AG09319 (cell line): ENCODE data around the gene TPRG1.

Source experiments
- DNase-seq: peaks from one replicate; pipeline ENCODE4 v3.0.0-alpha.2; 2010; ENCODE audit warnings: low read depth; ENCODE audit errors: extremely low read depth
- CTCF ChIP-seq: IDR thresholded peaks from 2 replicates; pipeline ENCODE4 v1.5.1; 2011; ENCODE audit warnings: low read depth, mild to moderate bottlenecking, inconsistent platforms, low read length, moderate library complexity

The TPRG1 gene

GRCh38 chr3:189292667-189293484 is 121.1 kb downstream of the TPRG1 start:
- no peak for DNase-seq
- no peak for TF ChIP-seq CTCF

GRCh38 chr3:189294649-189295048 is 122.9 kb downstream of the TPRG1 start:
- no peak for TF ChIP-seq CTCF
- DNase-seq: no peak

GRCh38 chr3:189295089-189295488 is 123.3 kb downstream of the TPRG1 start:
- TF ChIP-seq CTCF: no peak
- no peak for DNase-seq

DNA sequence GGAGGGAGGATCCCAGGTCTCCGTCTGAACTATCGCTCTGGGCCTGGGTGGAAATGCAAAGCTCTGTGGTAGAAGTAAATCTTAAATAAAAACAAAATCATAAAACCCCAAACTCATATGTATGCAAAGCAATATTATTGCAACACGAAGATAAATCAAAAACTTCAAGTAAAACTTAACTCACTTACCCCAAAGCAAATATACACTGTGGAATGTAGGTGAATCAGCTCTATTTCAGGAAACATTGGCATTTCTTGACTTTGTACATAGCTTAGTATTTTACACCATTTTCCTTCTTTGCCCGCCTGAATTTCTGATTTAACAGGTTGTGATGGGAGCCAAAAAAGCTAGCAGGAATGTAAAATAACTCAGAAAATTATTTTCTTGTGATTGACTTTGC is 126.2 kb downstream of the TPRG1 start:
- no peak for TF ChIP-seq CTCF
- no peak for DNase-seq

- no peak for DNase-seq
- no peak for TF ChIP-seq CTCF
These were observed 127.0 kb downstream of the TPRG1 start for GRCh38 chr3:189298469-189299375.

- DNase-seq: no peak
- TF ChIP-seq CTCF: no peak
These were observed 128.6 kb downstream of the TPRG1 start for GRCh38 chr3:189300345-189300744.

DNA sequence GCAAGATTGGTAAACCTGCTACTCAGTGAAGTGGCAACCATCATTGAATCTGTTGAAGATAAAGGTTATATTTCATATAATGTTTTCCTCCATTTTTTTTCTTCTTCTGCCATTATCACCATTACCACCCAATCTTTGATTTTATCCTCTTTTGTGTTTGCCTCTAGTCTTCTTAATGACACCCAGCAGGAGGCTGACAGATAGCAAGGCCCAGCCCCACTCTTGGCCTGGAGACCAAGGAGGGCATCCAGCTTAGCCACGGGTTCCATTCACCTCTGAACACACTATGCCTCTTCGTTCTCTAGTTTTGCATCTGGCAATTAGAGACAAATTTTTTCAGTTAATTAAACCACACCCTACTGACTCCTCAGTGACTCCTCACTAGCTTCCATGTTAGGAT is 129.7 kb downstream of the TPRG1 start:
- TF ChIP-seq CTCF: no peak
- no peak for DNase-seq
